Neural cell (in vitro differentiated cells): Measurements from ENCODE around the gene SNX20. TPM values are rescaled to one million over a fixed set of nuclear protein-coding genes. Genes with fewer than 3 reads are reported as not detected.

Source experiments
- H2AFZ ChIP-seq: fragments of 200-600, 300-800 bp; sonication (generic), shearing (Covaris generic); 2 replicates; pipeline ENCODE4 v1.6.0; 2014; ENCODE audit warnings: low read depth, mild to moderate bottlenecking, antibody characterized with exemption, low read length, moderate library complexity
- H3F3A ChIP-seq: fragments of 200-600 bp; shearing (Covaris generic); 2 replicates; pipeline ENCODE4 v1.6.1; 2016; ENCODE audit warnings: mild to moderate bottlenecking, moderate library complexity, mixed read lengths, antibody characterized with exemption, low read length; ENCODE audit not compliant: insufficient read depth, poor library complexity, severe bottlenecking
- H3K27ac ChIP-seq: fragments of 200-600, 300-800 bp; sonication (generic), shearing (Covaris generic); 2 replicates; pipeline ENCODE4 v1.5.1; 2014; ENCODE audit warnings: mild to moderate bottlenecking, low read length, moderate library complexity
- H3K27me3 ChIP-seq: fragments of 300-800, 200-600 bp; sonication (generic), shearing (Covaris generic); 2 replicates; pipeline ENCODE4 v1.6.0; 2014; ENCODE audit warnings: mild to moderate bottlenecking, low read depth, low read length, moderate library complexity; ENCODE audit not compliant: insufficient read depth
- H3K36me3 ChIP-seq: fragments of 300-800, 200-600 bp; sonication (generic), shearing (Covaris generic); 2 replicates; pipeline ENCODE4 v1.5.1; 2014; ENCODE audit warnings: mild to moderate bottlenecking, antibody characterized with exemption, low read length, moderate library complexity; ENCODE audit not compliant: insufficient read depth
- H3K4me2 ChIP-seq: fragments of 300-800, 200-600 bp; sonication (generic), shearing (Covaris generic); 2 replicates; pipeline ENCODE4 v1.6.0; 2014; ENCODE audit warnings: mild to moderate bottlenecking, low read length
- H3K4me3 ChIP-seq: fragments of 300-800, 200-600 bp; sonication (generic), shearing (Covaris generic); 2 replicates; pipeline ENCODE4 v1.5.1; 2014; ENCODE audit warnings: mild to moderate bottlenecking, low read length, moderate library complexity
- H3K79me2 ChIP-seq: fragments of 200-600 bp; shearing (Covaris generic); replicated peaks from 2 replicates; pipeline ENCODE4 v1.6.0; 2014; ENCODE audit warnings: mild to moderate bottlenecking, low read length, moderate library complexity; ENCODE audit not compliant: insufficient read depth
- H3K9ac ChIP-seq: fragments of 300-800, 200-600 bp; sonication (generic), shearing (Covaris generic); 2 replicates; pipeline ENCODE4 v1.6.1; 2016; ENCODE audit warnings: mild to moderate bottlenecking, low read length, mixed read lengths
- H3K9me2 ChIP-seq: fragments of 200-600 bp; shearing (Covaris generic); 2 replicates; pipeline ENCODE4 v1.6.1; 2016; ENCODE audit warnings: mild to moderate bottlenecking, low read length, mixed read lengths; ENCODE audit not compliant: insufficient read depth
- H3K9me3 ChIP-seq: fragments of 200-600, 300-800 bp; sonication (generic), shearing (Covaris generic); 2 replicates; pipeline ENCODE4 v1.6.1; 2016; ENCODE audit warnings: mild to moderate bottlenecking, mixed run types, low read length, moderate library complexity, mixed read lengths
- H4K20me1 ChIP-seq: fragments of 200-600 bp; shearing (Covaris generic); 2 replicates; pipeline ENCODE4 v1.6.1; 2016; ENCODE audit warnings: mild to moderate bottlenecking, mixed run types; ENCODE audit not compliant: insufficient read depth
- CTCF ChIP-seq: fragments of 450-650 bp; IDR thresholded peaks from 2 replicates; pipeline ENCODE4 v1.5.1; 2014; ENCODE audit warnings: antibody characterized with exemption, mild to moderate bottlenecking, moderate library complexity; ENCODE audit not compliant: poor library complexity, severe bottlenecking
- EP300 ChIP-seq: fragments of 450-650 bp; conservative IDR thresholded peaks from 2 replicates; pipeline ENCODE4 v1.6.1; 2014; ENCODE audit warnings: antibody characterized with exemption, mild to moderate bottlenecking, moderate library complexity; ENCODE audit not compliant: poor library complexity, severe bottlenecking
- EZH2 ChIP-seq: fragments of 200-600, 300-800 bp; shearing (Covaris generic), sonication (generic); IDR thresholded peaks from 2 replicates; pipeline ENCODE4 v1.6.1; 2014; ENCODE audit warnings: antibody characterized with exemption, low read length, borderline replicate concordance, mild to moderate bottlenecking; ENCODE audit not compliant: insufficient read depth, poor library complexity, severe bottlenecking
- MXI1 ChIP-seq: fragments of 450-650 bp; conservative IDR thresholded peaks from 2 replicates; pipeline ENCODE4 v1.6.1; 2014; ENCODE audit warnings: antibody characterized with exemption, mild to moderate bottlenecking; ENCODE audit not compliant: poor library complexity, severe bottlenecking
- POLR2AphosphoS5 ChIP-seq: IDR thresholded peaks from 2 replicates; pipeline ENCODE4 v1.6.1; 2012
- RAD21 ChIP-seq: fragments of 450-650 bp; conservative IDR thresholded peaks from 2 replicates; pipeline ENCODE4 v1.6.1; 2014; ENCODE audit warnings: antibody characterized with exemption, mild to moderate bottlenecking, moderate library complexity
- SMC3 ChIP-seq: fragments of 450-650 bp; conservative IDR thresholded peaks from 2 replicates; pipeline ENCODE4 v1.6.1; 2014; ENCODE audit warnings: antibody characterized with exemption, mild to moderate bottlenecking, moderate library complexity; ENCODE audit not compliant: poor library complexity
- TAF1 ChIP-seq: IDR thresholded peaks from 2 replicates; pipeline ENCODE4 v1.6.1; 2012; ENCODE audit warnings: low read depth
- polyA plus RNA-seq: library from polyadenylated mRNA; depleted of rRNA; stranded (reverse); fragments of >200 nt; gene quantifications from 2 replicates; pipeline ENCODE4 v1.2.3, GENCODE V29; 2014
- TF ChIP-seq, protein P1 (sequence below): IDR thresholded peaks from 2 replicates; pipeline ENCODE4 v1.6.1; 2012; ENCODE audit warnings: borderline replicate concordance

SNX20 gene
- polyA plus RNA-seq, 1 donor from 2014 or later: not detected

GRCh38 chr16:50636753-50637374 lies 44.2 kb downstream of the SNX20 start:
- Histone ChIP-seq H4K20me1 (no peaks in the 10 kb centered on the region), H3K9ac (no peak overlapping the region), H3K4me2 (no peak overlapping the region), H3K9me2 (no peaks in the 10 kb centered on the region), H3K36me3 (no peaks in the 10 kb centered on the region), H3K27ac (no peak overlapping the region), H3K4me3 (no peak overlapping the region), H2AFZ (no peak overlapping the region), H3K27me3 (no peaks in the 10 kb centered on the region), H3F3A (no peaks in the 10 kb centered on the region), H3K9me3 (no peaks in the 10 kb centered on the region), H3K79me2 (no peaks in the 10 kb centered on the region)
- TF ChIP-seq, protein P1, sequence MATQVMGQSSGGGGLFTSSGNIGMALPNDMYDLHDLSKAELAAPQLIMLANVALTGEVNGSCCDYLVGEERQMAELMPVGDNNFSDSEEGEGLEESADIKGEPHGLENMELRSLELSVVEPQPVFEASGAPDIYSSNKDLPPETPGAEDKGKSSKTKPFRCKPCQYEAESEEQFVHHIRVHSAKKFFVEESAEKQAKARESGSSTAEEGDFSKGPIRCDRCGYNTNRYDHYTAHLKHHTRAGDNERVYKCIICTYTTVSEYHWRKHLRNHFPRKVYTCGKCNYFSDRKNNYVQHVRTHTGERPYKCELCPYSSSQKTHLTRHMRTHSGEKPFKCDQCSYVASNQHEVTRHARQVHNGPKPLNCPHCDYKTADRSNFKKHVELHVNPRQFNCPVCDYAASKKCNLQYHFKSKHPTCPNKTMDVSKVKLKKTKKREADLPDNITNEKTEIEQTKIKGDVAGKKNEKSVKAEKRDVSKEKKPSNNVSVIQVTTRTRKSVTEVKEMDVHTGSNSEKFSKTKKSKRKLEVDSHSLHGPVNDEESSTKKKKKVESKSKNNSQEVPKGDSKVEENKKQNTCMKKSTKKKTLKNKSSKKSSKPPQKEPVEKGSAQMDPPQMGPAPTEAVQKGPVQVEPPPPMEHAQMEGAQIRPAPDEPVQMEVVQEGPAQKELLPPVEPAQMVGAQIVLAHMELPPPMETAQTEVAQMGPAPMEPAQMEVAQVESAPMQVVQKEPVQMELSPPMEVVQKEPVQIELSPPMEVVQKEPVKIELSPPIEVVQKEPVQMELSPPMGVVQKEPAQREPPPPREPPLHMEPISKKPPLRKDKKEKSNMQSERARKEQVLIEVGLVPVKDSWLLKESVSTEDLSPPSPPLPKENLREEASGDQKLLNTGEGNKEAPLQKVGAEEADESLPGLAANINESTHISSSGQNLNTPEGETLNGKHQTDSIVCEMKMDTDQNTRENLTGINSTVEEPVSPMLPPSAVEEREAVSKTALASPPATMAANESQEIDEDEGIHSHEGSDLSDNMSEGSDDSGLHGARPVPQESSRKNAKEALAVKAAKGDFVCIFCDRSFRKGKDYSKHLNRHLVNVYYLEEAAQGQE: no peak
- TF ChIP-seq POLR2AphosphoS5: no peak
- no peak for TF ChIP-seq CTCF
- no peak for TF ChIP-seq SMC3
- no peak for TF ChIP-seq MXI1
- TF ChIP-seq RAD21: no peak

DNA sequence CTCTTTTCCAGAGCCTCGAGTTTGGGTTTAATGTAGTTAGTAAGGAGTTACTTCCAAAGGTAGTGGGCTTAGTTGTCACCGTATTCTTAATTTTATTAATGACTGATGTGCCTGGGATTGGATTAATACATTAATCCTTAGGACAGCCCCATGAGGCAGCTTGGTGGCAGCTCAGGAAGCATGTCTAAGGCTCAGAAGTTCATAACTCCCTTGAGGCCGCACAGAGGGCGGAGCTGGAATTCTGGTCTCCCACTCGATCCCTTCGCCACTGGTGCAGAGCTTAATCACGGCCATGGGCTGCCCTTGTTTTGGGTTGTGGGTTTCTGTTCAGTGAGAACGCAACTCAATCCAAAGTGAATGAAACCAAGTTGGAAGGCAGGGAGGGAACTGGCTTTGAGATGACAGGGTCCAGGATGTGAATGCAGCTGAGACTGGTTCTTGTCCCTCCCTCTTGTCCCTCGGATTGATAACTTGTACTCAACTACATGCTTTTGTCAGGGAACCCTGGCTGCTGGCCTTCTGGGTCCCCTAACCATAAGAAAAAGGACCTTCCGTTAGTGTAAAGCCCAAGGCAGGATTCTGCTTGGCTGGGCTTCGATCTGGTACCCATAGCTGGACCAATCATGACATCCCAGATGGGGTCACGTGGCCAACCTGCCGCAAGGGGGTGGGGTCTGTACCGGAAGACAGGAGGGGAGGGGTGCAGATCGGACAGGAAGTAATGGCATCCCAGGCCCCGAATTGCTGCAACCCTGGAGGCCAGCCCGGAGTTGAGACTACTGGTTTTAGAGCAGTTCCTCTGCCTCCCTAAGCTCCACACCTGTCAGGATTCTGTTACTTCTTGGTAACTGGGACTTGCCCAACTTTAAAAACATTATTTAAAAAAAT lies 45.4 kb downstream of the SNX20 start:
- no peak for TF ChIP-seq RAD21
- TF ChIP-seq TAF1: no peak
- TF ChIP-seq, protein P1: no peak
- no peak for TF ChIP-seq EP300
- no peak for TF ChIP-seq CTCF
- TF ChIP-seq MXI1: no peak
- no peak for TF ChIP-seq EZH2
- TF ChIP-seq POLR2AphosphoS5: no peak
- no peak for TF ChIP-seq SMC3
- Histone ChIP-seq H3K9me3 (no peaks in the 10 kb centered on the region), H3K27ac (no peak overlapping the region), H3K4me2 (no peak overlapping the region), H3K36me3 (no peaks in the 10 kb centered on the region), H3K4me3 (no peak overlapping the region), H2AFZ (no peak overlapping the region), H3K27me3 (no peaks in the 10 kb centered on the region), H3K9ac (no peak overlapping the region), H4K20me1 (no peaks in the 10 kb centered on the region), H3K79me2 (no peaks in the 10 kb centered on the region), H3K9me2 (no peaks in the 10 kb centered on the region), H3F3A (no peaks in the 10 kb centered on the region)
